ENCODE measurements around the gene ANGPT4.
"Not testable (repeated sequence)": the region's sequence is repeated elsewhere in the genome, so short reads cannot be mapped to it uniquely, and the experiment has no call there.

The ANGPT4 gene

DNA sequence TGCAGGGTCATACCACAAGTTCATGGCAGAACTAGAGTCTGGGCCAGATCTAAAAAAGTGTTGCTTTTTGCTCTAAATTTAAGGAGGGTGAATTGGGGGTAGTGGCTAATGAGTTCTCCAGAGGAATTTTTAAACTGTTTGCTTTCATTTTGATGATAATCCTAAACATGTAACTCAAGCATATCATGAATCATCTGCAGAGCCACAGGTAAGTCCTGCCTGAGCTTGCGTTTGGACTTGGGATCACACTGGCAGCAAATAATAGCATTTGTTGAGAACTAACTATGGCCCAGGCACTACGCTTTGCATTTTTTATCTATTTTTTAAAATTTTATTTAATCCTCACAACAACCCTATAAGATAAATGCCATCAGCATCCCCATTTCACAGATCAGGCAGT, 55.2 kb downstream of the ANGPT4 start:
- H3K9me3 Mint-ChIP-seq = no peaks in the 10 kb centered on the region

DNA sequence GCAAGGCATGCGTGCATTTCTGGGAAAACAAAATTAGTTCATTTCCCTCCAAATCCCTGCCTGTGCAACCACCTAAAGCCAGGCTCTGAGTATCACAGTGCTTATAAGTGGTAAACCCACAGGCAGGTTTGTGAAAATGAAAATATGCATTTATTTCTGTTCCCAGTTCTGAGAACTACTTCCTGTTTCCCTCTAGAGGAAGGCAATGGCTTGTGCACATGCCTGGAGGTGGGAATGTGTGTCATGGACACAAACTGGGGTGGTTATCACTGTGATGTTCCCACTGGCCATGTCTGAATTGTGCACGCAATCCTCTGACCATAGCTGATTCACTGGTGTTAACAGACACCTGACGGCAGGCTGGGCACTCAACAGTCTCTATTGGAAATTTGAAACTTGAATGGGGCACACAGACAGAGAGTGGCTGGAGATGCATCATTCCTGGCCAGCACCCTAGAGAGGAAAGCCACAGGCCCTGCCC, 56.3 kb downstream of the ANGPT4 start:
- H3K9me3 Mint-ChIP-seq = no peaks in the 10 kb centered on the region
- H3K4me3 Mint-ChIP-seq = no peak overlapping the region
- H3K4me1 Mint-ChIP-seq (ENCODE audit: low read depth) = peaks cover 66% of the 10 kb centered on the region
- no peaks in the 10 kb centered on the region for H3K27me3 Mint-ChIP-seq (ENCODE audit: low read depth)
- H3K36me3 Mint-ChIP-seq (ENCODE audit: low read depth) = peaks cover 17% of the 10 kb centered on the region
- H3K27ac Mint-ChIP-seq = peak overlapping the region; percentile 72

More for the DNA sequence above, 55.2 kb downstream of the ANGPT4 start:
- Mint-ChIP-seq H3K4me1 (ENCODE audit: low read depth) (peaks cover 61% of the 10 kb centered on the region), H3K27ac (no peak overlapping the region), H3K36me3 (ENCODE audit: low read depth) (peaks cover 17% of the 10 kb centered on the region), H3K27me3 (ENCODE audit: low read depth) (no peaks in the 10 kb centered on the region), H3K4me3 (no peak overlapping the region)

DNA sequence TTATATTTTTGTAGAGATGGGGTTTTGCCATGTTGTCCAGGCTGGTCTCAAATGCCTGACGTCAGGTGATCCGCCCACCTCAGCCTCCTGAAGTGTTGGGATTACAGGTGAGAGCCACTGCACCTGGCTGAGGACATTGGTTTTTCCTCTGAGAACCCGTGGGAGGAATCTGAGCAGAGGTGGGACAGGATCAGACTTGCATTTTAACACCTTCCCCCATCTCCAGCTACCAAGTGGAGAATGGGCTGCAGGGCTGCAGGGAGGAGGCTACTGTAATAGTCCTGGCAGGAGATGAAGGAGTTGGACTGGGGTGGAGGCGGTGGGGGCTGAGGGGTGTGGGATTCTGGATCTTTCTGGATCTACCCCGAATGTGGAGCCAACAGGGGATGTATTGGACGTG, 58.1 kb downstream of the ANGPT4 start:
- Mint-ChIP-seq H3K27me3 (ENCODE audit: low read depth) (no peaks in the 10 kb centered on the region), H3K4me3 (no peak overlapping the region), H3K9me3 (no peaks in the 10 kb centered on the region), H3K4me1 (ENCODE audit: low read depth) (peaks cover 69% of the 10 kb centered on the region), H3K27ac (peak overlapping the region; percentile 59), H3K36me3 (ENCODE audit: low read depth) (peaks cover 20% of the 10 kb centered on the region)

DNA sequence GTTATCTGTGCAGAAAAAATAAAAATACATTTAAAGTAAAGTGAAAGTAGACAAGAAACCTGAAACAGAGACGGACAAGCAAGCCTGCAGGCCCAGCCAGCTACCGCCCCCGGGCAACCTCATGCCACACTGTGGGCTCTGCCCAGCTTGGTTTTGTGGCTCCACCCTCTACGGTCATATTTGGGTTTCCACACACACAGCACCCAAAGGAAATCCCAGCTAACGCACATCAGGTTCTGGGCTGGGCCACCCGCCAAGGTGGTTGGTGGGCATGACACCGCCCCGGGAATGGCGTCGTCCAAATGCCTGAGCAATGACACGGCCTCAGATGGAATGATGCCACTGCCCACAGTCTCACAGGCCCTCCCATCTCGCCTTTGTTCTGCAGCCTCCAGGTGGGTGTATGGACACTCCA, 59.8 kb downstream of the ANGPT4 start:
- H3K4me3 Mint-ChIP-seq = peak overlapping the region; percentile 30
- no peaks in the 10 kb centered on the region for H3K27me3 Mint-ChIP-seq (ENCODE audit: low read depth)
- H3K27ac Mint-ChIP-seq = peak overlapping the region; percentile 58
- peaks cover 24% of the 10 kb centered on the region for H3K36me3 Mint-ChIP-seq (ENCODE audit: low read depth)
- H3K4me1 Mint-ChIP-seq (ENCODE audit: low read depth) = peaks cover 78% of the 10 kb centered on the region
- H3K9me3 Mint-ChIP-seq = no peaks in the 10 kb centered on the region

DNA sequence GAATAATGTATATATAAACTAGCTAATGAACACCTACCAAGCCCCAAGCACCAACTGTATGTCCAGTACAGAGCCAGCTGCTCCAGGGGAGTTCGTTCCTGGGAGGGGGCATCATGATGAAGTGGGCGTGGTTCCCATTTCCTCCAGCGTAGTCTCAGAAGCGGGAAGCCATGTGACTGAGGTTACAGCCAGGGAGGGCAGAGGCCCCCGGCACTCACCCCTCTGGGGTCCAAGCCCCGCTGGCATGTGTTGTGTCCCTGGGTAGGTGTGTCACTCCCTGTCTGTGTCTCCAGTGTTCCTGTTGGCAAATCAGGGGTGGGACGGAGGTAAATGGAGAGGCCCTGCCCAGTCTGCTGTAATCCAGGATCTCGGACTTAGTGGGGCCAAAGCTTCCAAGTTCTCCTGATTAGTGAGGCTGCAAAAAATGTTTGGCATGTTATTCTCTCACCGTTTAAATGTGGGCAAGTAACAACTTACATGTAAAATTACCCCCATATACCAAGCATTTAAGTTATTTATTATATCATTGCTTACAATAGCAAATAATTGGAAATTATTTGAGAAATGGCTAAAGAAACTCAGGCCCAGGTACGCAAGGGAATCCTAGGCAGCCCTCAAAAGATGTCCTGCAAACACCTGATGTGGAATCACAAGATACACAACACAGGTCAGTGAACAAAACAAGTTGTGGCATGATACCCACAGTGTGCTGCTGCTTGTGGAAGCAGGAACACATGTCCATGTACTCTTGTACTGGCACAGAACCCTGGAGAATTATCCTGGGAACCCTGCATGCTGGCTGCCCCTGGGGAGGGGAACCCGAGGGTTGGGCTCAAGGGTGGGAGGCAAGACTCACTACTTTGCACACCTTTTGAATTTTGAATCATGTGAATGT, 60.4 kb downstream of the ANGPT4 start:
- Mint-ChIP-seq H3K4me3 (no peak overlapping the region), H3K27ac (peak overlapping the region; percentile 58), H3K9me3 (peaks cover 3% of the 10 kb centered on the region), H3K4me1 (ENCODE audit: low read depth) (peaks cover 77% of the 10 kb centered on the region), H3K36me3 (ENCODE audit: low read depth) (peaks cover 29% of the 10 kb centered on the region), H3K27me3 (ENCODE audit: low read depth) (no peaks in the 10 kb centered on the region)

DNA sequence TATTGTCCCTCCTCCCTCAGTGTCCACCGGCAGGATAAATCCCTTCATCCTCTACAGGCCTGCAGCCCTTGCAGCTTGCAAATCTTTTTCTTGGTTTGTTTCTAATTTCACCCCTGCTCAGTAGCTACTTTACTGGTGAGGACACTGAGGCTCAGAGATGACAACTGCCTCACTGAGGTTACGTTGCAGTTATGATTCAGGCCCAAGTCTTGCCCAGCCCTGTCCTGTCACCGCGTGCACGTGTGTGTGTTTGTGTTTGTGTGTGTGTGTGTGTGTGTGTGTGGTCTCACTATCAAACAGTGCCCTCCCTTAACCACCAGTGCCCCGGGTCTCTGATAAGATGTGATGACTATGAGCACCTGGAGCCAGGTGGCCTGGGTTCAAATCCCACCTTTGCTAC, 61.5 kb downstream of the ANGPT4 start:
- Mint-ChIP-seq H3K27me3 (ENCODE audit: low read depth) (no peaks in the 10 kb centered on the region), H3K27ac (no peak overlapping the region), H3K4me3 (no peak overlapping the region), H3K4me1 (ENCODE audit: low read depth) (peaks cover 72% of the 10 kb centered on the region), H3K9me3 (peaks cover 7% of the 10 kb centered on the region), H3K36me3 (ENCODE audit: low read depth) (peaks cover 36% of the 10 kb centered on the region)

DNA sequence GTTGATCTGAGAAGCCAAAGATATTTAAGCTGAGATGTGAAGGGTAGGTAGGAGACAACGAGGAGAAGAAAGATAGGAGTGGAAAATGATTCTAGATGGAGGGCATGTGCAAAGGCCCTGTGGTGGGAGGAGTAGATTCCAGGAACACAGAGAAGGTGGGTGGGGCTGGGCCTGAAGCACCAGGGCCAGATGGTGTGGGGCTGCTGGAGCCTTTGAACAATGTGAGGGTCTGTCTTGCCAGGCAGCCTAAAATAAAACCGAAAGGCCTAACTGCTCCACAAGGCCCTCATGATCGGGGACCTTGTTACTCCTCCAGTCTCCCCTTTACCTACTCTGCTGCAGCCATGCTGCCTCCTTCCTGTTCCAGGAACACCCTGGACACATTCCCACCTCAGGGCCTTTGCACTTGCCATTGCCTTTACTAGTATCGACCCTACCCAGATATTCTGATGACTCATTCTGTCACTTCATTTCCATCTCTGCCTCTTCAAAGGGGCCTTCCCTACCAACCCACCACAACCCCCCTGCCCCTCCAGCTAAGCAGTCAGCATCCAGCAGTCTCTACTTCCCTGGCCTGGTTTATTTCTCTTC, 62.6 kb downstream of the ANGPT4 start:
- H3K4me1 Mint-ChIP-seq (ENCODE audit: low read depth) = peaks cover 63% of the 10 kb centered on the region
- peak overlapping the region; percentile 54 for H3K27ac Mint-ChIP-seq
- H3K27me3 Mint-ChIP-seq (ENCODE audit: low read depth) = no peaks in the 10 kb centered on the region
- H3K36me3 Mint-ChIP-seq (ENCODE audit: low read depth) = peaks cover 35% of the 10 kb centered on the region
- H3K9me3 Mint-ChIP-seq = peaks cover 7% of the 10 kb centered on the region
- no peak overlapping the region for H3K4me3 Mint-ChIP-seq

DNA sequence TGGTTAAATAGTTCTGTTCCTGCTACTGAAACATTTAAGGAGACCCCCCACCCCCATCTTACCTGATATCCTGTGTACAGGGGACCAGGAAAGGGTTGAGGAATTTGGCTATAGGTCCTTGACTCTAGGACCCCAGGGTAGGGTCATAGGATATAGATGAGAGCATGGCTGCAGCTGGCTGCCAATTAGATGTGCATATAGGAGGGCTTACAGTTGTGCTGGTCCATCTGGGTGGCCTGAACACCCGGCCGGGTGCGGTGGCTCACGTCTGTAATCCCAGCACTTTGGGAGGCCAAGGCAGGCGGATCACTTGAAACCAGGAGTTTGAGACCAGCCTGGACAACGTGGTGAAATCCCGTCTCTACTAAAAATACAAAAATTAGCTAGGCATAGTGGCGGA, 67.4 kb downstream of the ANGPT4 start:
- H3K27ac Mint-ChIP-seq; H3K9me3 Mint-ChIP-seq; H3K27me3 Mint-ChIP-seq (ENCODE audit: low read depth); H3K4me3 Mint-ChIP-seq: not testable (repeated sequence)
- H3K4me1 Mint-ChIP-seq (ENCODE audit: low read depth) = peaks cover 59% of the 10 kb centered on the region
- peaks cover 36% of the 10 kb centered on the region for H3K36me3 Mint-ChIP-seq (ENCODE audit: low read depth)

DNA sequence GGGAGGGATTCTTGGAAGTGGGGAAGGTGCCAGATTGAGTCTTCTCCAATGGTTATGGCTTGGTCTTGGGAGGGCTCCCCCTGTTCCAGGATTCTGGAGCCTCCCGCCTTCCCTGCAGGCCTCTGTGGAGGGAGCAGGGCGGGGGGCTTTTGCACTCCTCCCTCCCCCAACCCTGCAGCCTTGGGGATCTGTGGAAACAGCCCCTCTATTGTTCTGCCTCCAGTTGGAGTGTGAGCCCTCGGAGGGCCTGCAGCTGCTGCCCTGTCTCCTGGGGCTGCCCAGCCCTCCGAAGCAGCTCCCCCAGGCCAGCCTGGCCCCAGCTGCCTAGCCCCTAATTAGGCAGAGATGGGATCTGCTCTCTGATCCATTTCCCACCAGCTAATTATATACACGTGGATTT, 67.9 kb downstream of the ANGPT4 start:
- Mint-ChIP-seq H3K27me3 (ENCODE audit: low read depth) (no peaks in the 10 kb centered on the region), H3K27ac (no peak overlapping the region), H3K9me3 (peaks cover 7% of the 10 kb centered on the region), H3K36me3 (ENCODE audit: low read depth) (peaks cover 35% of the 10 kb centered on the region), H3K4me3 (no peak overlapping the region), H3K4me1 (ENCODE audit: low read depth) (peaks cover 55% of the 10 kb centered on the region)

DNA sequence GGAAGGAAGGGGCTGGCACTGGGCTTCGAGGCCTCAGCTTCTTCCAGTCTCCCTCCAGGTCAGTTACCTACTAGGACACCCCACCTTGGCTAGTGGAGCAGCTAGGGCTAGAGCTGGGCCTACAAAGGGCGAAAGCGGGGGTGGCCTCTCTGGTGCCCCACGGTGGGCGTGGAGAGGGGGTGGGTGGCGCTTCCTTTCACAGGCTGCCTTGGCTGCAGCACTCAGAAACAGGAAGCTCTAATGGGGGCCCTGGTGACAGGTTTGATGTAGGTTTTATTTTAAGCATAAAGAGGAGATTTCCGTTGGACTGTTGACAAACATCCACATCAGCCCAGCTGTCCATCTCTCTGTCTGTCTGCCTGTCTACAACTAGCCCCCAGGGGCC, 69.2 kb downstream of the ANGPT4 start:
- peak overlapping the region; percentile 92 for H3K4me3 Mint-ChIP-seq
- no peaks in the 10 kb centered on the region for H3K27me3 Mint-ChIP-seq (ENCODE audit: low read depth)
- H3K27ac Mint-ChIP-seq = peak overlapping the region; percentile 96
- peaks cover 7% of the 10 kb centered on the region for H3K9me3 Mint-ChIP-seq
- H3K36me3 Mint-ChIP-seq (ENCODE audit: low read depth) = peaks cover 30% of the 10 kb centered on the region
- peaks cover 49% of the 10 kb centered on the region for H3K4me1 Mint-ChIP-seq (ENCODE audit: low read depth)

DNA sequence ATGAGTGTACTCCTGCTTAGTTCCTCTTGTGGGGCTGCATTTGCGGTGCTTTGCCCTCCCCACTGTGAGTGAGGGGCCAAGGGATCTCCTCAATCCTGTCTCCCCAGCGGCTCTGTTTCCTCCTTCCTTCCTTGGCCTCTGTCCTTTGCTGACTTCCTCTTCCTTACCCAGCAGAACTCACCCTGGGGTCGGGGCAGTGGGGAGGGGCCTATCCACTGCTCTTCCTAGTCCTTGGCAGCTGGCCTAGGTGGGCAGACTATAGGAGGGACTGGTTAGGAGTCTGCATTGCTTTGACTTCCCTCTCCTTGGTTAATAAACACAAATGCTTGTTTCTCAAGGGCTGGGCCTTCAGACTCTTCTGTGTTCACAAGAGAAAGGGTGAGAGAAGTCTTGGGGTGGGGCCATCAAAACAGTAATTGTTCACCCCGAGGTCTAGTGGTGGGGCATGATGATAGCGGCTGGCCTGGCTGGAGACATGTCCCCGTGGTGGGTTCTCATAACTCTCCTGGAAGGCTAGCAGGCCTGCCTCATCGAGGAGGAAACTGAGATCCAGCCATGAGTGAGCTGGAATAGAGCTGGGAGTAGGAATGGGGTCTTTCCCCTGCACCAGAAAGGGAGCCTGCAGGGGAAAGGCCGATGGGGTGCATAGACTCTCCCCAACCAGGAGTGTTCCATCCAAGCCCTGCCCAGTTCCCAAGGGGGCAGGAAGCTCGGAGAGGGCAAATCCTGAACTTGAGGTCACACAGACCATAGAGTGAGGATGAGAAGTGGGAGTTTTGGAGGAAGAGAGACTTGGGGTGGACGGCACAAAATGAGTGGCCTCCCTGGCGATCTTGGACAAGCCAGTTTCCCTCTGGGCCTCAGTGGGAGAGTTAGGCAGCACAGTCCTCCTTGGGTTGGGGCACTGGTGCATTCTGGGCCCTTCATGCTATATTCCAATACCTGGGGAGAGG, 69.9 kb downstream of the ANGPT4 start:
- Mint-ChIP-seq H3K4me1 (ENCODE audit: low read depth) (peaks cover 43% of the 10 kb centered on the region), H3K27ac (peak overlapping the region; percentile 96)

DNA sequence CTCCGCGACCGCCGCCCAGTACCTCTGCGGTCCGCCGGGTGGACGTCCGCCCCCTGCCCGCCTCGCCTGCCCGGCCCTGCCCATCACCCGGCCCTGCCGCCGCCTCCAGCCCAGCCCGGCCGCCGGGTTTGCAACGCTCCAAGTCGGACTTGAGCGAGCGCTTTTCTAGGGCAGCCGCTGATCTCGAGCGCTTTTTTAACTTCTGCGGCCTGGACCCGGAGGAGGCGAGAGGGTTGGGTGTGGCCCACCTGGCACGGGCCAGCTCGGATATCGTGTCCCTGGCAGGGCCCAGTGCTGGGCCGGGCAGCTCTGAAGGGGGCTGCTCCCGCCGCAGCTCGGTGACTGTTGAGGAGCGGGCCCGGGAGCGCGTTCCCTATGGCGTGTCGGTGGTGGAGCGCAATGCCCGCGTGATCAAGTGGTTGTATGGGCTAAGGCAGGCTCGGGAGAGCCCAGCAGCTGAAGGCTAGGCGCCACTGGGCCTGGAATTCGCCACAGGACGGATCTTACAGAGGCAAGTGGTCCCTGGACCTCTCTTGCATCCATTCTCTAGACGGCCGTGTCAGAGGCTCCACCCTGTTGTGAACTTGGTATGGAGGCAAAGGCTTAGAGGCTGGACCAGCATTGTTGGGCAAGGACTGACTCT, 70.8 kb downstream of the ANGPT4 start:
- no peaks in the 10 kb centered on the region for H3K27me3 Mint-ChIP-seq (ENCODE audit: low read depth)
- peaks cover under 1% of the 10 kb centered on the region for H3K9me3 Mint-ChIP-seq
- peaks cover 40% of the 10 kb centered on the region for H3K4me1 Mint-ChIP-seq (ENCODE audit: low read depth)
- peak overlapping the region; percentile 96 for H3K27ac Mint-ChIP-seq
- peak overlapping the region; percentile 92 for H3K4me3 Mint-ChIP-seq
- peaks cover 18% of the 10 kb centered on the region for H3K36me3 Mint-ChIP-seq (ENCODE audit: low read depth)

More for the DNA sequence above, 69.9 kb downstream of the ANGPT4 start:
- Mint-ChIP-seq H3K27me3 (ENCODE audit: low read depth) (no peaks in the 10 kb centered on the region), H3K4me3 (peak overlapping the region; percentile 92), H3K9me3 (peaks cover 7% of the 10 kb centered on the region), H3K36me3 (ENCODE audit: low read depth) (peaks cover 26% of the 10 kb centered on the region)

DNA sequence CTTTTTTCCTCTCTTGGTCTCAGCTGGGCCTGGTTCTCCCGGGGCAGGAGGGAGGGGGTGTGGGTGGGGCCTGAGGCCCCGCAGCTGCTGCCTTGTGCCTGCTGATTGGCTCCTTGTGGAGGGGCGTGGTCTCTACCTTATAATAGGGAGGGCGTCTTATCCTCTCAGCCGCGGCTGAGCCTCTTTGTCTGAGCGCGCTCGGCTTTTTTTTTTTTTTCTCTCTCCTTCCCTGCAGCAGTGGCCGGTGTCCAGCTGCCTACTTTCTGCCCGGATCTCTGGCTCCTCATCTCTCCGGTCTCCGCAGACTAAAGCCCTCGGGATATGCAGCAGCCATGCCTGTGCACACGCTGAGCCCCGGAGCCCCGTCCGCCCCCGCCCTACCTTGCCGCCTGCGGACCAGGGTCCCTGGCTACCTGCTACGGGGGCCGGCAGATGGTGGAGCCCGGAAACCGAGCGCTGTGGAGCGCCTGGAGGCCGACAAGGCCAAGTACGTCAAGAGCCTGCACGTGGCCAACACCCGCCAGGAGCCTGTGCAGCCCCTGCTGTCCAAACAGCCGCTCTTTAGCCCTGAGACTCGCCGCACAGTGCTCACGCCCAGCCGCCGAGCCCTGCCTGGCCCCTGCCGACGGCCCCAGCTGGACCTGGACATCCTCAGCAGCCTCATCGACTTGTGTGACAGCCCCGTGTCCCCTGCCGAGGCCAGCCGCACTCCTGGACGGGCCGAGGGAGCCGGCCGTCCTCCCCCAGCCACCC, 71.5 kb downstream of the ANGPT4 start:
- Mint-ChIP-seq H3K4me1 (ENCODE audit: low read depth) (peaks cover 39% of the 10 kb centered on the region), H3K27ac (peak overlapping the region; percentile 55), H3K27me3 (ENCODE audit: low read depth) (no peaks in the 10 kb centered on the region), H3K9me3 (no peaks in the 10 kb centered on the region), H3K4me3 (peak overlapping the region; percentile 88), H3K36me3 (ENCODE audit: low read depth) (peaks cover 15% of the 10 kb centered on the region)

Measured in T-helper 1 cell treated with Interleukin-12 subunit alpha and Interleukin-12 subunit beta and Interleukin-4 antibody, amounts not matched to agents 30 μg/mL and 1 μg/mL, for 36 hours (primary cell).